ENCODE results near the gene TMEM39B. TPM values are rescaled to one million over a fixed set of nuclear protein-coding genes. Genes with fewer than 3 reads are reported as not detected.

The TMEM39B gene
- total and polyA plus RNA-seq, 2 experiments from 2014 or later = 4.6 to 5.1 TPM

DNA sequence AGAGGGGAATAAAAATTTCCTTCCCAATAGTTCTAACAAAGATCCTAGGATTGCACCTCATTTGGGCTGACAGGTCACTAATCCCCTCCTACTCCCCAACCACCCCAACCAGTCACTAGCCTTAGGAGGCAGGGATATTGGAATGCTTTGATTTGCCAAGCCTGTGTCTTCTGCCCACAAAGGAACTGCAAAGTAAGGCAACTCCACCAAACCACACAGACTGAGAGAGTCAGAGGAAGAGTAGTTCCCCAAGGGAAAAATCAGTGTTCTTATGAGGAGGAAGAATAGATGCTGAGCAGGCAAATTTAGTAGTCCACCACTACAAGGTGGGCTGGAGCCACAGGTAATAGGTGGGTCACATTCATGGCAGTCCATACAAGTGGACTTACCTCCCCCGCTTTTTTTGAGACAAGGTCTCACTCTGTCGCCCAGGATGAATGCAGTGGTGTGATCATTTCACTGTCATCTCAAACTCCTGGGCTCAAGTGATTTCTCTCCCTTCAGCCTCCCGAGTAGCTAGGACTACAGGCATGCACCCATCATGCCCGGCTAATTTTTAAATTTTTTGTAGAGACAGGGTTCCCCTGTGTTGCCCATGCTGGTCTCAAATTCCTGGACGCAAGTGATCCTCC is 3.7 kb upstream of the TMEM39B start:
- Histone ChIP-seq H3K4me1 (ENCODE audit: low read depth) (peaks cover 11% of the 10 kb centered on the region), H3K27me3 (no peaks in the 10 kb centered on the region), H3K4me3 (no peak overlapping the region), H3K27ac (no peak overlapping the region), H3K36me3 (peaks cover 3% of the 10 kb centered on the region), H3K9me3 (ENCODE audit: low read depth) (no peaks in the 10 kb centered on the region)
- TF ChIP-seq, protein P1, sequence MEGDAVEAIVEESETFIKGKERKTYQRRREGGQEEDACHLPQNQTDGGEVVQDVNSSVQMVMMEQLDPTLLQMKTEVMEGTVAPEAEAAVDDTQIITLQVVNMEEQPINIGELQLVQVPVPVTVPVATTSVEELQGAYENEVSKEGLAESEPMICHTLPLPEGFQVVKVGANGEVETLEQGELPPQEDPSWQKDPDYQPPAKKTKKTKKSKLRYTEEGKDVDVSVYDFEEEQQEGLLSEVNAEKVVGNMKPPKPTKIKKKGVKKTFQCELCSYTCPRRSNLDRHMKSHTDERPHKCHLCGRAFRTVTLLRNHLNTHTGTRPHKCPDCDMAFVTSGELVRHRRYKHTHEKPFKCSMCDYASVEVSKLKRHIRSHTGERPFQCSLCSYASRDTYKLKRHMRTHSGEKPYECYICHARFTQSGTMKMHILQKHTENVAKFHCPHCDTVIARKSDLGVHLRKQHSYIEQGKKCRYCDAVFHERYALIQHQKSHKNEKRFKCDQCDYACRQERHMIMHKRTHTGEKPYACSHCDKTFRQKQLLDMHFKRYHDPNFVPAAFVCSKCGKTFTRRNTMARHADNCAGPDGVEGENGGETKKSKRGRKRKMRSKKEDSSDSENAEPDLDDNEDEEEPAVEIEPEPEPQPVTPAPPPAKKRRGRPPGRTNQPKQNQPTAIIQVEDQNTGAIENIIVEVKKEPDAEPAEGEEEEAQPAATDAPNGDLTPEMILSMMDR (IDR thresholded peaks at IDR 0.05; ENCODE audit: low read depth, low read length) = no peak
- peak in 1 of 2 donors; percentile 57 for DNase-seq (ENCODE audit: low read depth in 1 of 2, low spot score in 1 of 2)

DNA sequence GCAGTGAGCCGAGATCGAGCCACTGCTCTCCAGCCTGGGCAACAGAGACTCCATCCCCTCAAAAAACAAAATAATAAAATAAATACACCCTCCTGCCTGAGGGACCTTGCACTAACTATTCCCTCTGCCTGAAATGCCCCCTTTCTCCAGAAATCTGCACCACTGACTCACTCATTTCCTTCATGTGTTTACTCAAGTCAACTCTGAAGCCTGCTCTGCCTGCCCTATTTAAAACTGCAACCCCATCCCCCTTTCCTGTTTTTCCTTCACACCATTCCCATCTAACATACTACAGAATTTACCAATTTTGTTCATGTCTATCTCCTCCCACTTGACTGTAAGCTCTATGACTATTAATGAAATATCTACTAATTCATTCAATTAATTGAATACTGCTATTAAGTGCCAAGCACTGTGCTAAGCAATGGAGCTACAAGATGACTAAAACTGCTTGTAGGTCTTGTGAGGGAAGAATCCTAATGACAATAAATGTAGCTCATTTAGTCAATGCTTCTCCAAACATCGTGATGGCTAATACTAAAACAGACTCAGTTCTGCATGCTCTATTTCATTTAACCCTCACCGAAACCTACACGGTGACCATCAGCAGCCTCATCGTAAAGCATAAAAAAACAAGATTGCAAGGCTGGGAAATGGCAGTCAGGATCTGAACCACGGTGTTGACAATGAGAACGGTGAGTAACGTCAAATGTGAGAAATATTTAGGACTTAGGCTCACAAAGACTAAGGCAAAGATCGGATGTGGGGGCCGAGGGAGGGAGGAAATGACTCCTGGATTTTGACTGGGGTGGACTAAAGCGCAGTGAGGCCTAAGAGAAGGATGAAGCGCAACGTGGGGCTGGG is 749 bp upstream of the TMEM39B start:
- Histone ChIP-seq H3K36me3 (peaks cover 11% of the 10 kb centered on the region), H3K9me3 (ENCODE audit: low read depth) (no peaks in the 10 kb centered on the region), H3K4me3 (peak overlapping the region; percentile 56), H3K4me1 (ENCODE audit: low read depth) (peaks cover 12% of the 10 kb centered on the region), H3K27me3 (no peaks in the 10 kb centered on the region), H3K27ac (peak overlapping the region; percentile 74)
- DNase-seq (ENCODE audit: low read depth in 1 of 2, low spot score in 1 of 2) = peak in 1 of 2 donors; percentile 70
- TF ChIP-seq, protein P1 (IDR thresholded peaks at IDR 0.05; ENCODE audit: low read depth, low read length) = no peak

DNA sequence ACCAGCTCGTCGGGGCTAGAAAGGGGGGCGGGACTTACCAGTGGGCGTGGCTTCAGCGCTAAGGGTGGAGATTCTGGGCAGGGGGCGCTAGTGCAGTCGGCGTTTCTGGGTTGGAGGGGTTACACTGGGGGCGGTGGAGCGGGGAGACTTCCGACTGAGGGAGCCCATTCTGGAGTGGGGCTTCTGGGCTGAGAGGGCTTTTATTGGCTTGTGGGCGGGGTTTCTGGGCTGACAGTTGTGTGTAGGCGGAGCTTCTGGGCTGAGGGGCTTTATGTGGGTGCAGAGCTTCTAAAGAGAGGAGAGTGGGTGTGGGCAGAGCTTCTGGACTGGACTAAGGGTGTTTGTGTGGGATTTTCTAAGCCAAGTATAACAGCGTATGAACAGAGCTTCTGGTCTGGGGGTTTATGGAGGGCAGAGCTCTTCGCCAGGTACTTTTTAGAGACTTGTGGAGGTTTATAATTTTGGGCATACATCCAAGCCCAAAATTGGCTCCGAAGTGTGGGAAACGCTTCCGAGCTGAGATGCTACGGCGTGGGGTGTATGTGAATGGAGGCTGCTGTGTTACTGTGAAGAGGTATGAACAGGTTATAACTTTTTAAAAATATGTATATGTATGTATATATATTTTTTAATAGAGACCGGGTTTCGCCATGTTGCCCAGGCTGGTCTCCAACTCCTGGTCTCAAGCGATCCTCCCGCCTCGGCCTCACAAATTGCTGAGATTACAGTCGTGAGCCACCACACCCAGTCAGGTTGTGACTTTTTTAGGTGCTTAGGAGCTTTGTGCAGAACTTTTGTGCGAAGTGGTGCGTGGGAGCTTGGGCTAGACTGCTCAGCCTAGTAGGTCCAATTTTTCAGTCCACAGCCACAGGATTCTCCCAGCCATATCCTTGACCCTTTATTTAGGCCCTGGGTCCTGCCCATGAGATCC is 825 bp downstream of the TMEM39B start:
- peak in 1 of 2 donors; percentile 97 for DNase-seq (ENCODE audit: low read depth in 1 of 2, low spot score in 1 of 2)
- Histone ChIP-seq H3K9me3 (ENCODE audit: low read depth) (no peaks in the 10 kb centered on the region), H3K27me3 (no peaks in the 10 kb centered on the region), H3K4me3 (peak overlapping the region; percentile 56), H3K27ac (peak overlapping the region; percentile 74), H3K36me3 (peaks cover 24% of the 10 kb centered on the region), H3K4me1 (ENCODE audit: low read depth) (peaks cover 12% of the 10 kb centered on the region)
- TF ChIP-seq, protein P1 (IDR thresholded peaks at IDR 0.05; ENCODE audit: low read depth, low read length) = peak; percentile 30

DNA sequence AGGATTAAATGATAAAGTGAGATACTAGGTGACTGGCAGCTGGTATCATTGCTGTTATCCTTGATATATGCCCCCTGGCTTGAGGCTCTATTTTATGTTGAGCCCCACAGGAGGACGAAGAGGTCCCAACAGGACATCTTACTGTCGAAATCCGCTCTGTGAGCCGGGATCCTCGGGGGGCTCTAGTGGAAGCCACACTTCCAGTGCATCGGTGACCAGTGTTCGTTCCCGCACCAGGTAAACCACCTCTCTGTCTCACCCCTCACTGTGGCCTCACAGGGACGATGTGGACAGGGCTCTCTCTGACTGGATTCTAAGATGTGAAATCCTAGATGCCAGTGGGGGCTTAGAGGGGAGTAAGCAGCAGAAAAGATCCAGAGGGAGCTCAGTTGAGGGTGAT is 2.1 kb downstream of the TMEM39B start:
- DNase-seq (ENCODE audit: low read depth in 1 of 2, low spot score in 1 of 2) = no peak
- peaks cover 12% of the 10 kb centered on the region for H3K4me1 ChIP-seq (ENCODE audit: low read depth)

More for the DNA sequence above, 2.1 kb downstream of the TMEM39B start:
- Histone ChIP-seq H3K36me3 (peaks cover 27% of the 10 kb centered on the region), H3K9me3 (ENCODE audit: low read depth) (no peaks in the 10 kb centered on the region), H3K4me3 (no peak overlapping the region), H3K27ac (no peak overlapping the region), H3K27me3 (no peaks in the 10 kb centered on the region)
- TF ChIP-seq, protein P1 (IDR thresholded peaks at IDR 0.05; ENCODE audit: low read depth, low read length) = no peak

All from cardiac muscle cell (in vitro differentiated cells and primary cell).